ENCODE data around the gene DNAH14.
"Not testable (repeated sequence)": the region's sequence is repeated elsewhere in the genome, so short reads cannot be mapped to it uniquely, and the experiment has no call there.

The DNAH14 gene

DNA sequence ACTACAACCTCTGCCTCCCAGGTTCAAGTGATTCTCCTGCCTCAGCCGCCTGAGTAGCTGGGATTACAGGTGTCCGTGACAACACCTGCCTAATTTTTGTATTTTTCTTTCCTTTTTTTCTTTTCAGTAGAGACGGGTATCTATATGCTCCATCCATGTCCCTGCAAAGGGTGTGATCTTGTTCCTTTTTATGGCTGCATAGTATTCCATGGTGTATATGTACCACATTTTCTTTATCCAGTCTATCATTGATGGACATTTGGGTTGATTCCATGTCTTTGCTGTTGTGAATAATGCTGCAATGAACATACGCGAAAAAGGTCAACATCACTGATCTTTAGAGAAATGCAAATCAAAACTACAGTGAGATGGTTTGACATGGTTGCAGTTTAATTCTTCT lies 62.1 kb downstream of the DNAH14 start:
- not testable (repeated sequence) for H3K4me3 ChIP-seq (ENCODE audit: low read depth, low read length)

DNA sequence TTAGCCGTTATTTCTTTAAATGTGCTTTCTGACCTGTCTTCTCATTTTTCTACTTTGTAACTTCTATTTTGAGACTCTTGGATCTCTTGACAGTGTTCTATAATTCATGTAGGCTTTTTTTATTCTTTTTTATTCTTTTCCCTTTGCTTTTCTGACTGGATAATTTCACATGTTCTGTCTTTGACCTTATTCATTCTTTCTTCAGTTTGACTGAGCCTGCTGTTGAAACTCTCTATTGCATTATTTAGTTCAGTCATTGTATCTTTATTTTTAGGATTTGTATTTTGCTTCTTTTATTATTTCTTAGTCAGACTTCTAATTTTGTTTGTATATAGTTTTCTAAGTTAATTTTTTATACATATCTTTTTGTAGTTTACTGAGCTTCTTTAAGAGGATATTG lies 66.1 kb downstream of the DNAH14 start:
- H3K4me3 ChIP-seq (ENCODE audit: low read depth, low read length), result no peak overlapping the region

DNA sequence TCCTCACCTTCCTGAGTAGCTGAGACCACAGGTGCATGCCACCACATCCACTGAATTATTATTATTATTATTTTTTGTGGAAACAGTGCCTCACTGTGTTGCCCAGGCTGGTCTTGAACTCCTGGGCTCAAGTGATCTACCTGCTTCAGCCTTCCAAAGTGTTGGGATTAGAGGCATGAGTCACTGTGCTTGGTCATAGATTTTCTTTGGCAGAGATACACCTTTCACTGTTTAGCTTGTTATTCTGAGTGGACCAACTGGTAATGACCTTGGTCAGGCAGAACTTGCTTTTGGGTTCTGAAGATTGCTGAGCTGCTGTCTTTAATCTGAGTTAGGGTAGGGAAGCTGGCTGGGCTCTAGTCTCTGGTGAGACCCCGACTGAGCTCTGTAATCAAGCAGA lies 66.8 kb downstream of the DNAH14 start:
- H3K4me3 ChIP-seq (ENCODE audit: low read depth, low read length), result no peak overlapping the region

DNA sequence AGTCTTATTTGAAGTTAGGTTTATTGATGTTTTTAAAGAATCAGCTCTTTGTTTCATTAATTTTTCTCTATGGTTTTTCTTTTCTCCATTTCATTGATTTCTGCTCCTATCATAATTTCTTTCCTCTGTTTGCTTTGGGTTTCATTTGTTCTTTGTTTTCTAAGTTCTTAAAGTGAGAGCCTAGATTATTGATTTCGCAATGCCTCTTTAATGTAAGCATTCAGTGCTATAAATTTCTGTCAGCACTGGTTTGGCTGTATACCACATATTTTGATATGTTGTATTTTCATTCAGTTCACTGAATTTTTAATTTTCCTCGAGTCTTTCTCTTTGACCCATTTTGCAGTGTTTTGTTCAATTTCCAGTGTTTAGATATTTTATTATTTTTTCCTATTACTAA lies 68.7 kb downstream of the DNAH14 start:
- H3K4me3 ChIP-seq (ENCODE audit: low read depth, low read length), result no peak overlapping the region

DNA sequence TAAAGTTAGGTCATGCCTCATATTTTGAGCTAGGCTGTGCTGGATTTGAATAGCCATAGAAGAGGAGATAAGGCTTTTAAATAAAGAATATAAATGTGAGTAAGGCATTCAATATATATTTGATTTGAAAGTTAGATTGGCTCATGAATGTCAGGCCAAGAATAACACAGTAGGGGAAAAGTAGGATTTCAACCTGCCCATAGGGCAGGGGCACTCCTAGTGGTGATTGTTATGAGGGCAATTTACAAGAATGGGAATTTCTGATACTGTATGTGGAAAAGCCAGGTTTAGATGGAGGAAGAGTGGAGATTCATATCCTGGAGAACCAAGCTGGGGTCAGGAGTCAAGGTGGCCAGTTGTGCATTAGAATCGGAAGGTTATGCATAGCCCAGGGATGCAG lies 74.9 kb downstream of the DNAH14 start:
- H3K4me3 ChIP-seq (ENCODE audit: low read depth, low read length), result no peak overlapping the region

DNA sequence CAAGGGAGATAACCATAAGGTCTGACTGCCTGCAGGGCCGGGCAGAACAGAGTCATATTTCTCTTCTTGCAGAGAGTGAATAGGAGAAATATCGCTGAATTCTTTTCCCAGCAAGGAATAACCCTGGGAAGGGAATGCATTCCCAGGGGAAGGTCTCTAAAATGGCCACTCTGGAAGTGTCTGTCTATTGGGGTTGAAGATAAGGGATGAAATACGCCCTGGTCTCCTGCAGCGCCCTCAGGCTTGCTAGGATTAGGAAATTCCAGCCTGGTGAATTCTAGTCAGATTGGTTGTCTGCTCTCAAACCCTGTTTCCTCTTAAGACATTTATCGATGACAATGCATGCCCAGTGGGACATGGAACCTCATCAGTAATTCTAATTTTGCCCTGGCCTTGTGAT lies 76.9 kb downstream of the DNAH14 start:
- H3K4me3 ChIP-seq (ENCODE audit: low read depth, low read length), result not testable (repeated sequence)

DNA sequence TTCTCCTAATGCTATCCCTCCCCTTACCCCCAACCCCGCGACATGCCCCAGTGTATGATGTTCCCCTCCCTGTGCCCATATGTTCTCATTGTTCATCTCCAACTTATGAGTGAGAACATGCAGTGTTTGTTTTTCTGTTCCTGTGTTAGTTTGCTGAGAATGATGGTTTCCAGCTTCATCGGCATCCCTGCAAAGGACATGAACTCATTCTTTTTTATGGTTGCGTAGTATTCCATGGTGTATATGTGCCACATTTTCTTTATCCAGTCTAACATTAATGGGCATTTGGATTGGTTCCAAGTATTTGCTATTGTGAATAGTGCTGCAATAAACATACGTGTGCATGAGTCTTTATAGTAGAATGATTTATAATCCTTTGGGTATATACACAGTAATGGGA lies 78.6 kb downstream of the DNAH14 start:
- not testable (repeated sequence) for H3K4me3 ChIP-seq (ENCODE audit: low read depth, low read length)

DNA sequence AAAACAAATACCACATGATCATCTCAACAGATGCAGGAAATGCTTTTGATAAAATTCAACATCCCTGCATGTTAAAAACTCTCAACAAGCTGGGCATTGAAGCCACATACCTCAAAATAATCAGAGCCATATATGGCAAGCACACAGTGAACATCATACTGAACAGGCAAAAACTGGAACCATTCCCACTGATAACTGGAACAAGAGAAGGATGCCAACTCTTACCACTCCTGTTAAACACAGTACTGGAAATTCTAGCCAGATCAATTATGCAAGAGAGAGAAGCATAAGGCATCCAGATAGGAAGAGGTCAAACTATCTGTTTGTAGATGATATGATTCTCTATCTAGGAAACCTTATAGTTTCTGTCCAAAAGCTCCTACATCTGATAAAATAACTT lies 91.6 kb downstream of the DNAH14 start:
- H3K4me3 ChIP-seq (ENCODE audit: low read depth, low read length), result no peak overlapping the region

DNA sequence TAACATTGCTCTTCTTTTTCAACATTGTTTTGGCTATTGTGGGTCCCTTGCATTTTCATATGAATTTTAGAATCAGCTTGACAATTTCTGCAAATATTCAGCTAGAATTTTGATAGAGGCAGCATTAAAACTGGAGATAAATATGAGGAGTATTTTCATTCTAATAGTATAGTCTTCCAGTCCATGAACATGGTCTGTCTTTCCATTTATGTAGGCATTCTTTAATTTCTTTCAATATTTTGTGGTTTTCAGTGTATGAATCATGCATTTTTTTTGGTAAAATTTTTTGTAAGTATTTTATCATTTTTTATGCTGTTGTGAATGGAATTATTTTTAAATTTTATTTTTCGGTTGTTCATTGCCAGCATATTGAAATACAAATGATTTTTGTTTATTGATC lies 97.2 kb downstream of the DNAH14 start:
- no peak overlapping the region for H3K4me3 ChIP-seq (ENCODE audit: low read depth, low read length)

DNA sequence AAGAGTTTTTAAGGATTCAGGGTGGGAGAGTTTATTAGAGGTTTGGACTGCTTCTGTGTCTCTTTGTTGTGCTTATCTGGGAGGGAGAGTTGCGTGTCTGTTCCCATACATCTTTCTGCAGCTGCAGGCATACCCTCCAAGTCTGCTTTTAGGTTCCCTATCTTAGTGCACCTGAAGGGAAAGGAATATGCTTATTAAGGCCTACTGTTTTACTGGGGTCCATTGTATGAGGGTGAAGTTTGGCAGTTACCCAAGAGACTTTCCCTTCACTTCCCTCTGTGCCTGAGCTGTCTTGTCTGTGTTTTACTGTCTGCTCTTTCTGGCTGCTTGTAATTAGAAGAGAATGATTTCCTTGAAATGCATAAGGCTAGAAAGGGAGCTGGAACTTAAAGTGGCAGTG lies 107.0 kb downstream of the DNAH14 start:
- not testable (repeated sequence) for H3K4me3 ChIP-seq (ENCODE audit: low read depth, low read length)

DNA sequence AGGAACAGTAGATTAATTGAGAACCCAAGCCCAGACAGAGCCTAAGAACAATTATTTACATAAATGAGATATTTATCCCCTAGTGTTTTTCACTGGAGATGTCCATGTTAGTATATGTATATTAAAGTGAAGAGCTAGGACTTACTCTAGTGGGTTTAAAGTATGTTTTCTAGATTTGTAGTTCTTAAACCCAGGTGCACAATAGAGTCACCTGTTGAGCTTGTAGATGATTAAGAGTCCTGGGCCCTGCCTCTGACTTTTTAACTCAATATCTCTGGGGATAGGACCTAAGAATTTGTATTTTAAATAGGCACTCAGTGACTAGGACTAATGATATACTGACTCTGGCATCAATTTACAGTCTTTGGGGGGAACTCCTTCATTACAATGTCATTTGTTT lies 112.8 kb downstream of the DNAH14 start:
- H3K4me3 ChIP-seq (ENCODE audit: low read depth, low read length), result no peak overlapping the region

DNA sequence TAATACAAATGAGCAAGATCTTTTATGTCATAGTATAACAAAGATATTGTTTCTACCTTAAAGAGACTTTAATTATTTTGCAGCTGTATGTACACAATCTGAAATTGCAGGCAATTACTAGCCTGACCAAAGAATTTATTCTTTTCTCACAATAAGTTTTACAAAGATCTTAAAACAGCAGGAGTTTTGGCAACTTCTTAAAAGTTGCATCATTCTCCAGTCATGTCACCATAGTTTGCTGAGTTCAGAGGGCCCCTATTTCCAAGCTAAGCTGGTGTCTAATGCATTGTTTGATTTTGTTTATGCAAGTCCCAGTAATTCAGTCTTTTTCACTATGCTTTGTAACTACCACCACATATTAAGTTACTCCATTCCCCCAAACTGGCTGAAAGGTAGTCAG lies 114.8 kb downstream of the DNAH14 start:
- H3K4me3 ChIP-seq (ENCODE audit: low read depth, low read length), result no peak overlapping the region

DNA sequence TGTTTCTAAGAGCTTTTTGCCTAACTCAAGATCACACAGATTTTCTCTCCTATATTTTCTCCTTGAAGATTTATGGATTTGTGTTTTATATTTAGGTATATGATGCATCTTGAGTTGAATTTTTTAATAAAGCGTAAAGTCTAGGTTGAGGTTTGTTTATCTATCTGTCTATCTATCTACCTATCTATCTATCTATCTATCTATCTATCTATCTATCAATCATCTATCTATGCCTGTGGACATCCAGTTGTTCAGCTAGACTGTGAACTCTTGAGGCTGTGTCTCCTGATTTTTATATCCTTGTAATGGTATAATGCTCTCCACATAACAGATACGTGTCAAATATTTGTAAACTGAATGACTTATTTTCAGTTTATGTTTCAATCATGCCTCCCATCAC lies 120.1 kb downstream of the DNAH14 start:
- no peak overlapping the region for H3K4me3 ChIP-seq (ENCODE audit: low read depth, low read length)

DNA sequence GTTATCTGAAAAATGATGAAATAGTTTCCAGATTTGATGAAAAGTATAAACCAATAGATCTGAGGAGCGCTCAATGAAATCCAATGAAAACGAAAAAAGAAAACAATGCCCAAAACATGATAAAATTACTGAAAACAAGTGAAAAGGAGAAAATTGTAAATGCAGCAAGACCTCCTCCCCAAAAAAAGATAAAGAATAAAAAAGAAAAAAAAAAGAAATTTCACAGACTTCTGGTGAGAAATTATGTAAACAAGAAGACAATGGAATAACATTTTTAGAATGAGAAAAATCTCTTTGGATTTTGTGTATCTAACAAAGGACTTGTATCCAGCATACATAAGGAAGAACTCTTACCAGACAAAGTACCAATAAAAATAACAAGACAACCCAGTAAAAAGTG lies 134.2 kb downstream of the DNAH14 start:
- no peak overlapping the region for H3K4me3 ChIP-seq (ENCODE audit: low read depth, low read length)

DNA sequence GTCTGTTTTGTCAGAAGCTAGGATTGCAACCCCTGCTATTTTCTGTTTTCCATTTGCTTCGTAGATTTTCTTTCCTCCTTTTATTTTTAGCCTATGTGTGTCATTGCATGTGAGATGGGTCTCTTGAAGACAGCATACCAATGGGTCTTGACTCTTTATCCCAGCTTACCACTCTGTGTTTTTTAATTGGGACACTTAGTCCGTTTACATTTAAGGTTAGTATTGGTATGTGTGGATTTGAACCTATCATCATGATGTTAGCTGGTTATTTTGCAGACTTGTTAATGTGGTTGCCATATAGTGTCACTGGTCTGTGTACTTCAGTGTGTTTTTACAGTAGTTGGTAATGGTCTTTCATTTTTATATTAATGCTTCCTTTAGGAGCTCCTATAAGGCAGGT lies 141.5 kb downstream of the DNAH14 start:
- H3K4me3 ChIP-seq (ENCODE audit: low read depth, low read length), result no peak overlapping the region

DNA sequence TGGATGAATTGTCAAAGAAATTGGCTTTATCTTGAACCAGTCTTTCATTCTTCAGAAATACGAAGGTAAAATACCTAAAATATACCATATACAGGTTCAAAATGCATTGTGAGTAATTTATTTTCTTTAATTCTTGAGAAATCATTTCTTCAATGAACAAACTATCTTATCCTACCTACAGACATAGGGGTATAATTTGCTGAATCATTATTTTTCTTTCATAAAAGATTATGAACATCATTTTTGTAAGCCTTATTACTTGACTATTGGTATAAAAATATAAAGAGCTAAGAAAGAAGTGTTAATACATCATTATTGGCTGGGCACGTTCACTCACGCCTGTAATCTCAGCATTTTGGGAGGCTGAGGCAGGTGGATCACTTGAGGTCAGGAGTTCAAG lies 167.7 kb downstream of the DNAH14 start:
- no peak overlapping the region for H3K4me3 ChIP-seq (ENCODE audit: low read depth, low read length)

DNA sequence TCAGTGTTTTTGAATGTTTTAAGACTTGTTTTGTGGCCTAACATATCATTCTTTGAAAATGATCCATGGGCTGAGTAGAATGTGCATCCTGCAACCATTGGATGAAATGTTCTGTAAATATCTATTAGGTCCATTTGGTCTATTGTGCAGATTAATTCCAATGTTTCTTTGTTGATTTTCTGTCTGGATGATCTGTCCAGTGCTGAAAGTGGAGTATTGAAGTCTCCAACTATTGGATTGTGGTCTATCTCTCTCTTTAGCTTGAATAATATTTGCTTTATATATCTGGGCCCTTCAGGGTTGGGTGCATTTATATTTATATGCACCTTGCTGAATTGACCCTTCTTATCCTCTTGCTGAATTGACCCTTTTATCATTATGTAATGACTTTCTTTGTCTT lies 181.5 kb downstream of the DNAH14 start:
- H3K4me3 ChIP-seq (ENCODE audit: low read depth, low read length), result no peak overlapping the region

DNA sequence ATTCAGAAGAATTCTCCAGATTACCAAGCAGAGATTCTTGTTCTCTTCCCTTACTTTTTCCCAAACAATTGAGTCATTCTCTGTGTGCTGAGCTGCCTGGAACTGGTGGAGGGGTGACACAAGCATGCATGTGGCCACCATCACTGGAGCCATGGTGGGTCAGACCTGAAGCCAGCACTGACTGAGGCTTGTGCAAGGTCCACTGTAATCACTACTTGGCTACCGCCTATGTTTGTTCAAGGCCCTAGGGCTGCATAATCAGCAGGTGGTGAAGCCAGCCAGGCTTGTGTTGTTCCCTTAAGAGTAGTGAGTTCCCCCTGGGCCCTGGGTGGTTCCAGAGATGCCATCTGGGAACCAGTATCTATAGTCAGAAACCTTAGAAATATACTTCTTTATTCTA lies 183.8 kb downstream of the DNAH14 start:
- no peak overlapping the region for H3K4me3 ChIP-seq (ENCODE audit: low read depth, low read length)

DNA sequence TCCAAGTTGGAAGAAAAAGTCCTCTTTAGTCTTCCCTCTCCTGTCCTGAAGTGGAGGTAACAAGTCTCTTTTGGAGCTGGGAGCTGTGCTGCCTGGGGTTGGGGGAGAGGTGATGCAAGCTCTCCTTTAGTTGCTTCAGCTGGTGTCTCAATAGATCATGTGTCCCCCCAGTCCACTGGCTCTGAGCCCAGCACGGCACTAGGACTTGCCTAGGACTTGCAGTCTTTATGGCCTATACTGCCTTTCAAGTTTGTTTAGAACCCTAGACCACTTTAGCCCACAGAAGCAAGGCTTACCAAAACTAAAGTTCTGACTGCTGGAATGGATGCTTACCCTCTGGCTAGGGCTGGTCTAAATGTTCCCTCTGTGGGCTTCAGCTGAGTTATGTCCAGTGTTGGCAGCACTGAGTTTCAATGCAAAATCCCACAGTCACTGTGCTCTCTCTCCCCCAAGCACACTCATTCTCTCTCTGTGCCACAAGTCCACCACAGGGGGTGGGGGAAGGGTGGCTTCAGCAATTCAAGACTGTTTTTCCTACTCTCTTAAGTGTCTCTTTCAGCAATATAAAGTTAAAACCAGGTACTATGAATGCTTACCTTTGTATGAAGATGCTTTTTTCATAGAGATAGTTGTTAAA lies 185.0 kb downstream of the DNAH14 start:
- no peak overlapping the region for H3K4me3 ChIP-seq (ENCODE audit: low read depth, low read length)

DNA sequence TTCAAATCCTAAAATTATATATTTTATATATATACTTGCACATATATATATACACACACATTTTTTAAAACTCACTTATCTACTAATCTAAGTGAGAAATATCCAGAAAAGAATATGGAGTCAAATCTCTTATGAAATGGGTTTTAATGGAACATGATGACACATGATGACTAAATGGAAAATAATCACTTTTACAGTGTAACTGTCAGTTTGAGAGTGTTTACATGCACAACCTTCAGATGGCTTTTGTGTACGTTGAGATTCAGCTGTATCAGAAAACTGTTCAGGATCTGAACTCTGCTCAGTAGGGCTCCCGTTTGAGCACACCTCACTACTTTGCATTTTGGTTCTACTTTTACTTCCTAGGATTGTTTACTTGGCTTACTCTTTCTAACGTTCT lies 189.8 kb downstream of the DNAH14 start:
- H3K4me3 ChIP-seq (ENCODE audit: low read depth, low read length), result no peak overlapping the region

DNA sequence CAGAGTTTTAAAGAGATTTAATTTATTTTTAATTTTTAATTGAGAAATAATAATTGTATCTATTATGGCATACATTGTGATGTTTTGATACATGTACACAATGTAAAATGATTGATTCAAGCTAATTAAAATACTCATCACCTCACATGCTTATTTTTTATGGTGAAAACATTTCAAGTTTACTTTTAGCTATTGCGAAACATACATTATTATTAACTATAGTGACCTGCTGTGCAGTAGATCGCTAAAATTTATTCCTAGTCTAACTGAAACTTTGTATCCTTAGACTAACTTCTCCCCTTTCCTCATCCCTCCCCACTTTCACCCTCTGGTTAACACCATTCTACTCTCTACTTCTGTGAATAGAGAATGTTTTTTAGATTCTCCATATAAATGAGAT lies 191.6 kb downstream of the DNAH14 start:
- no peak overlapping the region for H3K4me3 ChIP-seq (ENCODE audit: low read depth, low read length)

DNA sequence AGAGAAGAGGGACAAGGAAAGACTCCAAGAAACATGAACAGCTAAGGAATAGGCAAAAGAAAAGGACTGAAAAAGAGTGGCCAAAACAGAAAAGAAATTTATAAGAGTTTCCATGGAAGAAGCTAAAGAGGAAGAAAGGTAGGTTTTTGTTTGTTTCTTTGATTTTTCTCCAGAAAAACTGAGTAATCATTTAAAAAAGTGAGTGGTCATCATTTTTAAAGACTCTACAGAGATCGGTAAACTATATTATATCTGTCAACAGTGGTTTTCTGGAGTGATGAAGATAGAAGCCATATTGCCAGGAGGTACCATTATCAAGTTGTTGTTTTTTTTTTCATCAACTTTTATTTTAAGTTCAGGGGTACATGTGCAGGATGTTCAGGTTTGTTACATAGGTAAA lies 202.4 kb downstream of the DNAH14 start:
- H3K4me3 ChIP-seq (ENCODE audit: low read depth, low read length), result no peak overlapping the region

DNA sequence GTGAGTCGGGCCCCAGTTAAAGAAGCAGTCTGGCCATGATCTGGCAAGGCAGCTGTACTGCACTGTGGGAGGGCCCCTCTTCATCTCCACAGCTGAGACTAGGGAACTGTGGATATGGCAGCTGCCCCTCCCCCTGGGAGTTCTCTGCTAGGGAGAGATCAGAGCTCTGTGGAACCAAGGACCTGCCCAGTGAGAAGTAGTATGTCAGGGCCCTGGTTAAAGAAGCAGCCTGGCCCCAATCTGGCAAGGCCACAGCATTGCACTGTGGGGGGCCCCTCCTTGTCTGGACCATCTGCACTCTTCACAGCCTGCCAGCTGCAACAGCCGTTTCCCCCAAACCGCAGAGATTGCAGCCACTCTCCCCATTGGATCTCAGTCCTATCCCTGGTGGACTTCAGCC lies 208.5 kb downstream of the DNAH14 start:
- no peak overlapping the region for H3K4me3 ChIP-seq (ENCODE audit: low read depth, low read length)

DNA sequence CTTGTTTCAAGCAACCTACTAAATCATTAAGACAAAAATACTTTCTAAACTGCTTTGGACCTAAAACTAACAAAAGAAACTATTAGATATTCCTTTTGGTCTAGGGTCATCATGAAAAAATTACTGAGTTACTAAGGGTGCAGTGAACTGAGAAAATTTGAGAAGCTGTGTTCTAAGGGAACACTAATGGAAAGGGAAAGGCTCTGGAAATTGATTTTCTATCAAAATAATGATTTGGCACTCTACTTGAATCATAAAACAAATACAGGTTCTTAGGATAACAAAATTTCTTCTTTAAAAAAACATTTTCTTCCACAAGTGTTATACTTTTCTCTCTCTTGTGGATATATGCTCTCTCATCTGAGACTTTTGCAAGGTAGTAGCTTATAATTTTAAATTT lies 213.5 kb downstream of the DNAH14 start:
- no peak overlapping the region for H3K4me3 ChIP-seq (ENCODE audit: low read depth, low read length)
